ENCODE results near the gene HLF. TPM values are rescaled to one million over a fixed set of nuclear protein-coding genes. Genes with fewer than 3 reads are reported as not detected.

HLF gene
- total and polyA plus RNA-seq, 10 of the 15 experiments (the other 5 are each of a cell fraction or from before 2014, with no cell fraction given), result 0.01 to 0.33 (median 0.20) TPM; not detected in 3

DNA sequence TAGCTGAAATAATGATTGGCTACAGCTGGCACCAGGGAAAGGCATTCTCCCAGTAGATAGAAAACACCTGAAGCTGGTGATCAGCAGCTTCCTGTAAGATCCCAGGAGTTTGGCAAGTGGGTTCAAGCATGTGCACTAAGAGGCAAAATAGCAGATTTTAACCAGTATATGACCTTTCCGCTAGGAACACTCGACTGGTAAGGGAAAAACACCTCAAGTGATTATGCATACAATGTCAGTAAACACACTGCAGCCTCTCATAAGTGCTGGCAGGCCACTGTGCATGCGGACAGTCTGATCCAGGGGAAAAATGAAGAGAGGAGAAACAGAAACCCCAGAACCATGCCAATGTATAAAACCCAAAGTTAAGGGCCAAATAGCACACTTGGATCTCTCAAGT is 49.0 kb upstream of the HLF start (continued):
- TF ChIP-seq, protein P1, sequence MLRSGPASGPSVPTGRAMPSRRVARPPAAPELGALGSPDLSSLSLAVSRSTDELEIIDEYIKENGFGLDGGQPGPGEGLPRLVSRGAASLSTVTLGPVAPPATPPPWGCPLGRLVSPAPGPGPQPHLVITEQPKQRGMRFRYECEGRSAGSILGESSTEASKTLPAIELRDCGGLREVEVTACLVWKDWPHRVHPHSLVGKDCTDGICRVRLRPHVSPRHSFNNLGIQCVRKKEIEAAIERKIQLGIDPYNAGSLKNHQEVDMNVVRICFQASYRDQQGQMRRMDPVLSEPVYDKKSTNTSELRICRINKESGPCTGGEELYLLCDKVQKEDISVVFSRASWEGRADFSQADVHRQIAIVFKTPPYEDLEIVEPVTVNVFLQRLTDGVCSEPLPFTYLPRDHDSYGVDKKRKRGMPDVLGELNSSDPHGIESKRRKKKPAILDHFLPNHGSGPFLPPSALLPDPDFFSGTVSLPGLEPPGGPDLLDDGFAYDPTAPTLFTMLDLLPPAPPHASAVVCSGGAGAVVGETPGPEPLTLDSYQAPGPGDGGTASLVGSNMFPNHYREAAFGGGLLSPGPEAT (IDR thresholded peaks at IDR 0.05; ENCODE audit: low read depth), result no peak

DNA sequence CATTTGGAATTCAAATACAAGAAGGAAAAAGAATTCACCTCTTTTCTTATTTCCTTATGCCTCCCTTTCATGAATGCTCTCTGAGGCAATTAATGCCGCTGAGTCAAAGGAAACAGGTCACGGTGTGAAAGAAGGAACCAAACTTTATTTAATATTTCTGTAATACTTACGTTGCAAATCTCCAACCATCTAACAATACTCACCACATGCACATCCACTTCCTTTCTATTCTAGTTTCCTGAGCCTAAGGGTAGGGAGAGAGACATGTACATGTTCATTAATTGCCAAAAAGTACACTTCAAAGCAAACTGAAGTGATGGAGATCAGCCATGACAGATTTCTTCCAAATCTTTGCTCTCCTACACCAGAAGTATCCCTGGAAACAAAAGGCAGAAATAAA is 47.9 kb upstream of the HLF start:
- ATAC-seq (no peak), DNase-seq (ENCODE audit: low read depth, low spot score) (no peak), FAIRE-seq (no peak)
- H3K27ac ChIP-seq (ENCODE audit: control insufficient read depth, insufficient read depth), result no peak overlapping the region
- intact Hi-C loops (cut with micrococcal nuclease; ENCODE audit: unreplicated experiment) (no loop called here), in situ Hi-C loops (cut with MboI) (no loop called here)
- 25% methylated on average over 3 of the region's 3 CpGs for WGBS (ENCODE audit: insufficient coverage, insufficient replicate concordance, low lambda C conversion rate, missing lambda C conversion rate)
- H3K4me2 ChIP-seq (ENCODE audit: control insufficient read depth, insufficient read depth), result no peak overlapping the region
- BruUV-seq (replicated peaks), result no TSS peak
- ChIA-PET SMC1A (ENCODE audit: uncharacterized antibody, unreplicated experiment) (interaction anchor here (0.6 kb wide), 1 partner anchor 71 kb away, joined by 3 read pairs; no protein-coding TSS in a partner anchor), RAD21 (ENCODE audit: unreplicated experiment) (no interaction called here), POLR2A (no interaction called here), CTCF (no interaction called here)
- no peaks in the 10 kb centered on the region for H3K4me1 ChIP-seq (ENCODE audit: control insufficient read depth, insufficient read depth, low read length)
- no peaks in the 10 kb centered on the region; a peak in 1 of 4 replicates for H3K27me3 ChIP-seq (replicated peaks in 1 of 2; ENCODE audit: control insufficient read depth in 2 of 2, insufficient read depth in 2 of 2, low read length in 1 of 2)
- no peak overlapping the region for H3K4me3 ChIP-seq
- H3K79me2 ChIP-seq (ENCODE audit: control insufficient read depth, insufficient read depth, low read length), result no peaks in the 10 kb centered on the region
- no peaks in the 10 kb centered on the region for H3K36me3 ChIP-seq (ENCODE audit: control insufficient read depth in 2 of 2, insufficient read depth in 2 of 2, low read length in 1 of 2)
- no peak overlapping the region for H2AFZ ChIP-seq (ENCODE audit: control insufficient read depth, low read depth, low read length)
- no peak overlapping the region for H3K9ac ChIP-seq (ENCODE audit: control insufficient read depth, insufficient read depth, low read length)
- H4K20me1 ChIP-seq (ENCODE audit: control insufficient read depth, insufficient read depth), result no peaks in the 10 kb centered on the region
- no peaks in the 10 kb centered on the region for H3K9me3 ChIP-seq (replicated peaks; ENCODE audit: control insufficient read depth, insufficient read depth, low read length)
- no peak for TF ChIP-seq ASH2L (IDR thresholded peaks at IDR 0.05; ENCODE audit: borderline replicate concordance, low read depth)
- no peak for TF ChIP-seq CREM (IDR thresholded peaks at IDR 0.05; ENCODE audit: low read depth)
- TF ChIP-seq CBX3 (IDR thresholded peaks at IDR 0.05; ENCODE audit: borderline replicate concordance, low read depth), result no peak
- TF ChIP-seq RELA (IDR thresholded peaks at IDR 0.05; ENCODE audit: borderline replicate concordance, partially characterized antibody), result no peak
- no peak for TF ChIP-seq MEF2A (IDR thresholded peaks at IDR 0.05; ENCODE audit: insufficient read depth, low read depth, low read length)
- TF ChIP-seq SPI1 (IDR thresholded peaks at IDR 0.05; ENCODE audit: borderline replicate concordance, insufficient read depth, low read depth, low read length), result no peak
- no peak for TF ChIP-seq SMARCA5 (IDR thresholded peaks at IDR 0.05)
- TF ChIP-seq, protein P2, sequence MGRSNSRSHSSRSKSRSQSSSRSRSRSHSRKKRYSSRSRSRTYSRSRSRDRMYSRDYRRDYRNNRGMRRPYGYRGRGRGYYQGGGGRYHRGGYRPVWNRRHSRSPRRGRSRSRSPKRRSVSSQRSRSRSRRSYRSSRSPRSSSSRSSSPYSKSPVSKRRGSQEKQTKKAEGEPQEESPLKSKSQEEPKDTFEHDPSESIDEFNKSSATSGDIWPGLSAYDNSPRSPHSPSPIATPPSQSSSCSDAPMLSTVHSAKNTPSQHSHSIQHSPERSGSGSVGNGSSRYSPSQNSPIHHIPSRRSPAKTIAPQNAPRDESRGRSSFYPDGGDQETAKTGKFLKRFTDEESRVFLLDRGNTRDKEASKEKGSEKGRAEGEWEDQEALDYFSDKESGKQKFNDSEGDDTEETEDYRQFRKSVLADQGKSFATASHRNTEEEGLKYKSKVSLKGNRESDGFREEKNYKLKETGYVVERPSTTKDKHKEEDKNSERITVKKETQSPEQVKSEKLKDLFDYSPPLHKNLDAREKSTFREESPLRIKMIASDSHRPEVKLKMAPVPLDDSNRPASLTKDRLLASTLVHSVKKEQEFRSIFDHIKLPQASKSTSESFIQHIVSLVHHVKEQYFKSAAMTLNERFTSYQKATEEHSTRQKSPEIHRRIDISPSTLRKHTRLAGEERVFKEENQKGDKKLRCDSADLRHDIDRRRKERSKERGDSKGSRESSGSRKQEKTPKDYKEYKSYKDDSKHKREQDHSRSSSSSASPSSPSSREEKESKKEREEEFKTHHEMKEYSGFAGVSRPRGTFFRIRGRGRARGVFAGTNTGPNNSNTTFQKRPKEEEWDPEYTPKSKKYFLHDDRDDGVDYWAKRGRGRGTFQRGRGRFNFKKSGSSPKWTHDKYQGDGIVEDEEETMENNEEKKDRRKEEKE (IDR thresholded peaks at IDR 0.05), result no peak
- TF ChIP-seq HDAC2 (IDR thresholded peaks at IDR 0.05), result no peak
- TF ChIP-seq, protein P3, sequence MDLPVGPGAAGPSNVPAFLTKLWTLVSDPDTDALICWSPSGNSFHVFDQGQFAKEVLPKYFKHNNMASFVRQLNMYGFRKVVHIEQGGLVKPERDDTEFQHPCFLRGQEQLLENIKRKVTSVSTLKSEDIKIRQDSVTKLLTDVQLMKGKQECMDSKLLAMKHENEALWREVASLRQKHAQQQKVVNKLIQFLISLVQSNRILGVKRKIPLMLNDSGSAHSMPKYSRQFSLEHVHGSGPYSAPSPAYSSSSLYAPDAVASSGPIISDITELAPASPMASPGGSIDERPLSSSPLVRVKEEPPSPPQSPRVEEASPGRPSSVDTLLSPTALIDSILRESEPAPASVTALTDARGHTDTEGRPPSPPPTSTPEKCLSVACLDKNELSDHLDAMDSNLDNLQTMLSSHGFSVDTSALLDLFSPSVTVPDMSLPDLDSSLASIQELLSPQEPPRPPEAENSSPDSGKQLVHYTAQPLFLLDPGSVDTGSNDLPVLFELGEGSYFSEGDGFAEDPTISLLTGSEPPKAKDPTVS (IDR thresholded peaks at IDR 0.05; ENCODE audit: low read depth, low read length), result no peak
- no peak for TF ChIP-seq KLF5 (IDR thresholded peaks at IDR 0.05; ENCODE audit: partially characterized antibody)
- TF ChIP-seq SMC3 (IDR thresholded peaks at IDR 0.05; ENCODE audit: borderline replicate concordance, low read length), result no peak
- TF ChIP-seq KDM1A (IDR thresholded peaks at IDR 0.05; ENCODE audit: borderline replicate concordance), result no peak
- TF ChIP-seq, protein P4, sequence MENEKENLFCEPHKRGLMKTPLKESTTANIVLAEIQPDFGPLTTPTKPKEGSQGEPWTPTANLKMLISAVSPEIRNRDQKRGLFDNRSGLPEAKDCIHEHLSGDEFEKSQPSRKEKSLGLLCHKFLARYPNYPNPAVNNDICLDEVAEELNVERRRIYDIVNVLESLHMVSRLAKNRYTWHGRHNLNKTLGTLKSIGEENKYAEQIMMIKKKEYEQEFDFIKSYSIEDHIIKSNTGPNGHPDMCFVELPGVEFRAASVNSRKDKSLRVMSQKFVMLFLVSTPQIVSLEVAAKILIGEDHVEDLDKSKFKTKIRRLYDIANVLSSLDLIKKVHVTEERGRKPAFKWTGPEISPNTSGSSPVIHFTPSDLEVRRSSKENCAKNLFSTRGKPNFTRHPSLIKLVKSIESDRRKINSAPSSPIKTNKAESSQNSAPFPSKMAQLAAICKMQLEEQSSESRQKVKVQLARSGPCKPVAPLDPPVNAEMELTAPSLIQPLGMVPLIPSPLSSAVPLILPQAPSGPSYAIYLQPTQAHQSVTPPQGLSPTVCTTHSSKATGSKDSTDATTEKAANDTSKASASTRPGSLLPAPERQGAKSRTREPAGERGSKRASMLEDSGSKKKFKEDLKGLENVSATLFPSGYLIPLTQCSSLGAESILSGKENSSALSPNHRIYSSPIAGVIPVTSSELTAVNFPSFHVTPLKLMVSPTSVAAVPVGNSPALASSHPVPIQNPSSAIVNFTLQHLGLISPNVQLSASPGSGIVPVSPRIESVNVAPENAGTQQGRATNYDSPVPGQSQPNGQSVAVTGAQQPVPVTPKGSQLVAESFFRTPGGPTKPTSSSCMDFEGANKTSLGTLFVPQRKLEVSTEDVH (IDR thresholded peaks at IDR 0.05; ENCODE audit: low read depth, partially characterized antibody), result no peak

Data from GM12878 (cell line).